OCI-LY7 (cell line): ENCODE results near the gene ICAM5. TPM values are rescaled to one million over a fixed set of nuclear protein-coding genes. Genes with fewer than 3 reads are reported as not detected.

Experiments used
- BruUV-seq: library from RNA; stranded (reverse); fragments of 400-500 nt; replicated peaks from 2 replicates; lab custom pipeline; 2021; lab: Mats Ljungman, UMichigan
- CTCF ChIA-PET: fragments of 300-600 bp; sonication (Branson Sonifier 250); formaldehyde crosslinking; loops from one replicate; lab custom pipeline; 2022; ENCODE audit warnings: antibody characterized with exemption; ENCODE audit not compliant: unreplicated experiment; lab: Charles Lee
- POLR2A ChIA-PET: fragments of 300-600 bp; sonication (Branson Sonifier 250); formaldehyde crosslinking; loops from one replicate; lab custom pipeline; 2022; ENCODE audit warnings: antibody characterized with exemption; lab: Charles Lee
- DNase-seq: peaks from one replicate; pipeline ENCODE4 v3.0.0-alpha.2; 2015; ENCODE audit warnings: low spot score
- H2AFZ ChIP-seq: fragments of 200-600 bp; sonication (generic), shearing (Covaris generic); 2 replicates; pipeline ENCODE4 v1.6.1; 2014; ENCODE audit warnings: mild to moderate bottlenecking, antibody characterized with exemption, low read length, moderate library complexity
- H3K27ac ChIP-seq: fragments of 200-600 bp; sonication (generic); 2 replicates; pipeline ENCODE4 v1.5.1; 2014; ENCODE audit warnings: mixed run types, low read depth, mild to moderate bottlenecking, moderate library complexity, low read length, inconsistent platforms; ENCODE audit not compliant: poor library complexity, severe bottlenecking
- H3K36me3 ChIP-seq: fragments of 200-600 bp; sonication (generic); 2 replicates; pipeline ENCODE4 v1.6.1; 2014; ENCODE audit warnings: mild to moderate bottlenecking, antibody characterized with exemption, low read length, moderate library complexity, mixed read lengths; ENCODE audit not compliant: insufficient read depth
- H3K4me1 ChIP-seq: fragments of 200-600 bp; sonication (generic); 2 replicates; pipeline ENCODE4 v1.5.1; 2014; ENCODE audit warnings: mild to moderate bottlenecking, low read length; ENCODE audit not compliant: insufficient read depth, poor library complexity, severe bottlenecking
- H3K4me2 ChIP-seq: fragments of 200-600 bp; sonication (generic); 2 replicates; pipeline ENCODE4 v1.6.1; 2014; ENCODE audit warnings: mild to moderate bottlenecking, low read length
- H3K4me3 ChIP-seq: fragments of 200-600 bp; sonication (generic); 2 replicates; pipeline ENCODE4 v1.5.1; 2014; ENCODE audit warnings: mild to moderate bottlenecking, low read depth, low read length; ENCODE audit not compliant: poor library complexity, severe bottlenecking
- H3K79me2 ChIP-seq: fragments of 200-600 bp; sonication (generic); 2 replicates; pipeline ENCODE4 v1.6.1; 2016; ENCODE audit warnings: low read depth, mild to moderate bottlenecking, low read length, moderate library complexity, mixed read lengths; ENCODE audit not compliant: insufficient read depth
- H3K9me2 ChIP-seq: fragments of 200-600 bp; sonication (generic); 2 replicates; pipeline ENCODE4 v1.6.1; 2016; ENCODE audit warnings: mild to moderate bottlenecking, low read length, mixed read lengths; ENCODE audit not compliant: insufficient read depth
- H3K9me3 ChIP-seq: fragments of 200-600 bp; sonication (generic); 2 replicates; pipeline ENCODE4 v1.6.1; 2014; ENCODE audit warnings: mild to moderate bottlenecking, mixed run types, low read length, mixed read lengths
- H4K20me1 ChIP-seq: fragments of 200-600 bp; sonication (generic); 2 replicates; pipeline ENCODE4 v1.6.1; 2014; ENCODE audit warnings: mild to moderate bottlenecking, antibody characterized with exemption, low read length, moderate library complexity, mixed read lengths; ENCODE audit not compliant: insufficient read depth
- CTCF ChIP-seq: fragments of 200-600 bp; sonication (generic); conservative IDR thresholded peaks from 2 replicates; pipeline ENCODE4 v1.5.1; 2014; ENCODE audit warnings: mild to moderate bottlenecking, antibody characterized with exemption, low read length, moderate library complexity, mixed read lengths
- EZH2phosphoT487 ChIP-seq: fragments of 200-600 bp; sonication (generic); IDR thresholded peaks from 2 replicates; pipeline ENCODE4 v1.6.1; 2018; ENCODE audit warnings: low read depth, borderline replicate concordance, mild to moderate bottlenecking, mixed run types, antibody characterized with exemption, low read length, moderate library complexity, mixed read lengths
- intact Hi-C: fragments of 100-400 bp; cut with micrococcal nuclease; formaldehyde crosslinking; loops from one replicate; pipeline ENCODE4 v1.10.0; 2022; ENCODE audit not compliant: unreplicated experiment
- total RNA-seq, 2 experiments: library from RNA; depleted of rRNA in 1 of 2; stranded (reverse); fragments of >200 nt in 1 of 2; shearing (Covaris generic) in 1 of 2; gene quantifications; 2 replicates each; pipeline ENCODE4 v1.2.3, GENCODE V29; 2014 to 2022

ICAM5 gene
- total RNA-seq, 2 experiments from 2014 or later = 6.4 to 10.8 TPM

DNA sequence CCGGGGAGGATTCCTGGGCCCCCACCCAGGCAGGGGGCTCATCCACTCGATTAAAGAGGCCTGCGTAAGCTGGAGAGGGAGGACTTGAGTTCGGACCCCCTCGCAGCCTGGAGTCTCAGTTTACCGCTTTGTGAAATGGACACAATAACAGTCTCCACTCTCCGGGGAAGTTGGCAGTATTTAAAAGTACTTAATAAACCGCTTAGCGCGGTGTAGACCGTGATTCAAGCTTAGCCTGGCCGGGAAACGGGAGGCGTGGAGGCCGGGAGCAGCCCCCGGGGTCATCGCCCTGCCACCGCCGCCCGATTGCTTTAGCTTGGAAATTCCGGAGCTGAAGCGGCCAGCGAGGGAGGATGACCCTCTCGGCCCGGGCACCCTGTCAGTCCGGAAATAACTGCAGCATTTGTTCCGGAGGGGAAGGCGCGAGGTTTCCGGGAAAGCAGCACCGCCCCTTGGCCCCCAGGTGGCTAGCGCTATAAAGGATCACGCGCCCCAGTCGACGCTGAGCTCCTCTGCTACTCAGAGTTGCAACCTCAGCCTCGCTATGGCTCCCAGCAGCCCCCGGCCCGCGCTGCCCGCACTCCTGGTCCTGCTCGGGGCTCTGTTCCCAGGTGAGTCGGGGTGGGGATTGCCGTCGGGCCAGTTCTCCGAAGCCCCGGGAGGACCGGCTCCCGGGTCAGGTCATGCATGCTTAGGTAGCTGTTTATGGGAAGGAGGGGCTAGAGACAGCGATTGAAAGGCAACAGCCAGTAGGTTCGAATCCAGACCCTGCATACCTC lies 18.9 kb upstream of the ICAM5 start, which contains the start of gene ICAM1:
Gene ICAM1 (plus strand): TSS at position 505 of the 779 bp plus-strand sequence. CDS start 40 bp downstream, at position 545.
- Histone ChIP-seq H2AFZ (peak within 1 kb of the TSS; percentile 61; the same call in 1 of the 2 replicates), H3K4me2 (peak within 1 kb of the TSS; percentile 86), H3K9me3 (no peaks in the 10 kb centered on the region), H4K20me1 (no peaks in the 10 kb centered on the region), H3K9me2 (no peaks in the 10 kb centered on the region), H3K27ac (peak within 1 kb of the TSS; percentile 75), H3K4me3 (peak within 1 kb of the TSS; percentile 66), H3K4me1 (peaks cover 31% of the 10 kb centered on the region), H3K36me3 (0 out of 2 replicates have a peak, but pooled peaks cover 3% of the 10 kb centered on the region), H3K79me2 (0 out of 2 replicates have a peak, but pooled peaks cover 5% of the 10 kb centered on the region)
- TF ChIP-seq CTCF (0 out of 2 replicates have a peak, but pooled peaks have one; percentile 17), EZH2phosphoT487 (no peak)
- intact Hi-C loops = no loop called here
- TSS peak; percentile 90 for BruUV-seq
- POLR2A ChIA-PET = interaction anchor here (0.6 to 2.4 kb wide), 13 partner anchors 10 to 576 kb away, joined by 3 to 14 read pairs (median 4); partner anchors contain the start of genes ICAM4, ICAM5, RAVER1 and TYK2
- peak; percentile 80 for DNase-seq
- CTCF ChIA-PET = interaction anchor here (0.6 to 1.2 kb wide), 6 partner anchors 12 to 153 kb away, joined by 3 to 4 read pairs (median 3); partner anchors contain the start of gene TYK2

DNA sequence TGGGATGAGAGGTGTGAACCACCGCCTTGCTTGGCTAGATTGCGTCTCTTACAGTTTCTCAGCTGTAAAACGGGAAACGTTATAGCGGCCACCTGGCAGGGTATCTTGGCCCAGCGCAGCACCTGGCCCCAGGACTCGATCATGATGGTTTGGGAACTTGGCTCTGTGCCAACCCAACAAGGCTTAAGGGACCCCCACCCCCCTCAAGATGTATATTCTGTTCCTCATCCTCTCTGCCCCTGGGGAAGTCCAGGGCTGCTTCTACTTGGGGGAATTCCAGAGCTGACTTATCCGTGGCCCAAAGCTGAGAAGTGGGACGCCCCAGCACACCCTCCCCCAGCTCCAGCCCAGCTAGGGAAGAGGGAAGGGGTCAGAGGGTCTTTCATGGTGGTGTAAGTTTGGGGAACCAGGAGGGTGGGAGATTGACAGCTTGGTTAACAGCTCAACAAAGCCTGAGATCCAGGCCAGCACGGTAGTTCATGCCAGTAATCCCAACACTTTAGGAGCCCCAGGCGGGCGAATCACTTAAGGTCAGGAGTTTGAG lies 18.1 kb upstream of the ICAM5 start:
- DNase-seq = peak; percentile 90
- POLR2A ChIA-PET = interaction anchor here (0.6 to 2.4 kb wide), 12 partner anchors 9 to 179 kb away, joined by 3 to 14 read pairs (median 4); partner anchors contain the start of genes ICAM4, ICAM5, RAVER1 and TYK2
- 0 out of 2 replicates have a peak, but pooled peaks cover 5% of the 10 kb centered on the region for H3K79me2 ChIP-seq
- H3K4me2 ChIP-seq = peak overlapping the region; percentile 86
- CTCF ChIA-PET = interaction anchor here (0.8 to 1.3 kb wide), 5 partner anchors 13 to 154 kb away, joined by 3 to 4 read pairs (median 3); no protein-coding TSS in a partner anchor
- intact Hi-C loops = no loop called here
- no peaks in the 10 kb centered on the region for H3K9me3 ChIP-seq
- peak overlapping the region; percentile 75 for H3K27ac ChIP-seq
- TF ChIP-seq CTCF = no peak
- no peak for TF ChIP-seq EZH2phosphoT487
- H3K4me1 ChIP-seq = peaks cover 31% of the 10 kb centered on the region
- BruUV-seq = TSS peak; percentile 90
- no peaks in the 10 kb centered on the region for H4K20me1 ChIP-seq
- no peaks in the 10 kb centered on the region for H3K9me2 ChIP-seq
- H2AFZ ChIP-seq = peak overlapping the region; percentile 59; the same call in 1 of the 2 replicates
- peak overlapping the region; percentile 66 for H3K4me3 ChIP-seq
- 0 out of 2 replicates have a peak, but pooled peaks cover 3% of the 10 kb centered on the region for H3K36me3 ChIP-seq
